T-helper 1 cell (primary cell): Measurements from ENCODE around the gene KIAA1671.

Experiments
- DNase-seq, 5 donors: peaks; one replicate each; pipeline ENCODE4 v3.0.0-alpha.2; 2012 to 2020

Gene KIAA1671

DNA sequence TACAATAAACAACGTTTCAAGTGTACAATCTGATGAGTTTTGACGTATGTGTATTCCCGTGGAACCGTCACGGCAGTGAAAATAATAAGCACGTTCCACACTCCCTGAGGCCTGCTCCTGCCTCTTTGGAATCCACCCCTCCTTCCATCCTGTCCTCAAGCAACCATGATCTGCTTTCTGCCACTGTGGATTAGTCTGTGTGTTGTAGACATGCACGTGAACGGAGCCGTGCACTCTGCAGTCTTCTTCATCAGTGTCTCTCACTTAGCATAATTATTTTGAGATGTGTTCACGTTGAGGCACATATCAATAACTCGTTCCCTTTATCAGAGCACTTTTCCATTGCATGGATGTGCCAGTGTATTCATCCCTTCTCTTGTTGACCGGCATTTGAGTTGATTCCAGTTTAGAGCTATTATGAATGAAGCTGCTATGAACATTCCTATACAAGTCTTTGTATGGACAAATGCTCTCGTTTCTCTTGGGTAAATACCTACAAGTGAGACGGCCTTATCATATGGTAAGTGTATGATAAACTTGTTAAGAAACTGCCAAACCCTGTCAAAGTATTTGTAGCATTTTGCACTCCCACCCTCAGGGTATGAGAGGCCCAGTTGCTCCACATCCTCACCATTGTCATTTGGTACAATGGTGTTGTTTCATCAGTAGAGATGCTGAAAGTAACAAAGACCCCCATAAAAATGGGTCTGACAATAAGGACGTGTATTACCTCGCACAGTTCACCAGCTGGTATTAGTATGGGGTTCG is 144.3 kb downstream of the KIAA1671 start:
- no peak for DNase-seq

- DNase-seq: no peak
Observed at GRCh38 chr22:25098445-25099081, 146.0 kb downstream of the KIAA1671 start.

DNA sequence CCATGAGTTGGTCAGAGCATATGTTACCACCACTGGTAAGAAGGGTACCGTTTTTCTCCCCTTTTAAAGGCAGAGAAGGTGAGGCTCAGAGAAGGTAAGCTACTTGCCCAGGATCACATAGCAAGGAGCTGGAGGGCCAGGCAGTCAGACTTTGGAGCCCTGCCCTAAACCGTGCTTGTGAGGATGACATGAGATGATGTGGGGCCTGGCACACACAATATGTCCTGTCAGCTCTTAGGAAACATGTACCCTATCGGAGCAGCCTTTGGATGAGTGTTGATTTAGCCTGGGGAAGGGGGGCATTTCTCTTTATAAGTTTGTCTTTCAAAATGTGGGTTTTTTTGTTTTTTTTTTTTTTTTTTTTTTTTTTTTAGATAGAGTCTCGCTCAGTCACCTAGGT is 146.7 kb downstream of the KIAA1671 start:
- DNase-seq: no peak

- no peak for DNase-seq
Observed at GRCh38 chr22:25100402-25100801, 147.9 kb downstream of the KIAA1671 start.

DNA sequence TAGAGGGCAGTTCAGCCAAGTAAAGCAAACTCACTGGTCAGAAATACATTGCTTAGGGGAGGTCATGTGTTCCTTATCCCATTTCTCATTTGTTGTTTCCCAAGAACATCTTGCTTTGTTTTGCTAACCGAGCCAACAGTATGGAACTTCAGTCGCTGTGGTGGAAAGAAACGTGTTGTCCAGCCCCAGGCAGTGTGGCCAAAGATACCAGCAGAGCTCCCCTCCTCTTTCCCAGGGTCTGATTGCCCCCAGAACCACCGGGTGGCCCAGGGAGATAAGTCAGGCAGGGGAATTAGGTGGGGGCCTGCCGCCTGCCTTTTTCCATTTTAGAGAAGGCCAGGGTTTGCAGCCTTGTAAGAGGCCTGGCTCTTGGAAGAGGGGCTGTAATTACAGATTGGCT is 148.4 kb downstream of the KIAA1671 start:
- no peak for DNase-seq

GRCh38 chr22:25101501-25101900 is 149.0 kb downstream of the KIAA1671 start:
- DNase-seq: no peak

DNA sequence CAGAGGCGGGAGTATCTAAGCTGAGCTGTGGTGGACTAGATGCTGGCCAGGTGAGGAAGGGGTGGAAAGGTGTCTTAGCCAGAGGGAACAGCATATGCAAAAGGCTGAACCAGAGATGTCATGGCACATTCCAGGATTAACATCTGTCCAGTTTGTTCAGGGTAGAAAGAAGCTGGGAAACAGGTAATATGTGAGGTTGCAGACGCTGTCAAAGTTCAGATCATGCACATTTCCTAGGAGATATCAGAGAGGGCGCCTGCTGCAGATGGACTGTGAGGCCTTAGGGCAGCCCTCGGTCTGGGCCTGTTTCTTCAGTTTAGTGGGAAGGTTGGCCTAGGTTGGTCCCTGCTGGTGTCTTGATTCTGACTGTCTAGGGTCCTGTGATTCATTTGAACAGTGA is 149.5 kb downstream of the KIAA1671 start:
- DNase-seq: no peak

DNA sequence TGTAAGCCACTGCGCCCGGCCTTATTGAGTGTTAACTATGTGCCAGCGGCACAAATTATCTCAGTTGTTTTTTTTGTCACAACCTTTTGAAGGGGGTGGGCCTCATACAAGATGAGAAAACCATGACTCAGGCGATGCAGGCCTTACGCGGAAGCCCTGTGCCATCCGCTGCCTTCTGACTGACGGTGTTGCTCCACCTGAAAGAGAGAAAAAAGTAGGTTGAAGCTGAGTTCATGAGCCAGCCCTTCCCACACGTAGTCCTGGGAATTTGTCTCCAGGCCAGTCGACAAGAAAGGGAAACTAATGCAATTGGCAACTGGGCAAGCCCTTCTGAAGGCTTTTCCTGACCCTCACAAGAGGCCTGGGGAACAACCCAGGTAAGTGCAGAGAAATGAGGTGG is 150.2 kb downstream of the KIAA1671 start:
- no peak for DNase-seq

GRCh38 chr22:25104367-25104766 is 151.9 kb downstream of the KIAA1671 start:
- DNase-seq: no peak

GRCh38 chr22:25105817-25106650 is 153.5 kb downstream of the KIAA1671 start:
- no peak for DNase-seq

DNA sequence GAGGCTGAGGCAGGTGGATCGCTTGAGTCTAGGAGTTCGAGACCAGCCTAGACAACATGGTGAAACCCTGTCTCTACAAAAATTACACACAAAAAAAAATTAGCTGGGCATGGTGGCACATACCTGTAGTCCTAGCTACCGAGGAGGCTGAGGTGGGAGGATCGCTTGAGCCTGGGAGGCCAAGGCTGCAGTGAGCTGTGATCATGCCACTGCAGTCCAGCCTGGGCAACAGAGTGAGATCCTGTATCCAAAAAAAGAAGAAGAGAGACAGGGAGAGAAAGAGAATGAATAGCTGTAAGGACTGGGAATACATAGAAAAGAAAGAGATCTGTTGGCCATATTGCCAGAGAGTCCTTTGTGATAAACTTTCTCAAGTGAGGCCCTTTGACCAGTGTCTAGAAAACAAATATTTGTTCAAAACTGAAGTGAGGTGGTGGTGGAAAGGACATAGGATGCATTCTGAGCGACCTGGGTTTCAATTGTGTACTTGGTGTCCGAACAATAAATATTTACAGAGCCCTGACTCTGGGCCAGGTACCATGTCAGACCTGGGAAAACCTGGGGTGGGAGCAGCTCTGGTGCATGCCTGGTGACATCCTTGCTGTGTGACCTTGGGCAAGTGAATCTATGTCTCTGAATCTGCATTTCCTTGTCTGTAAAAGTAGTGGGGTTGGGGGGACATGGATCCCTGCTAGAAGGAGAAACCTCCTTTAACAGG is 157.5 kb downstream of the KIAA1671 start:
- DNase-seq: no peak

GRCh38 chr22:25110596-25110845 is 158.0 kb downstream of the KIAA1671 start:
- no peak for DNase-seq

DNA sequence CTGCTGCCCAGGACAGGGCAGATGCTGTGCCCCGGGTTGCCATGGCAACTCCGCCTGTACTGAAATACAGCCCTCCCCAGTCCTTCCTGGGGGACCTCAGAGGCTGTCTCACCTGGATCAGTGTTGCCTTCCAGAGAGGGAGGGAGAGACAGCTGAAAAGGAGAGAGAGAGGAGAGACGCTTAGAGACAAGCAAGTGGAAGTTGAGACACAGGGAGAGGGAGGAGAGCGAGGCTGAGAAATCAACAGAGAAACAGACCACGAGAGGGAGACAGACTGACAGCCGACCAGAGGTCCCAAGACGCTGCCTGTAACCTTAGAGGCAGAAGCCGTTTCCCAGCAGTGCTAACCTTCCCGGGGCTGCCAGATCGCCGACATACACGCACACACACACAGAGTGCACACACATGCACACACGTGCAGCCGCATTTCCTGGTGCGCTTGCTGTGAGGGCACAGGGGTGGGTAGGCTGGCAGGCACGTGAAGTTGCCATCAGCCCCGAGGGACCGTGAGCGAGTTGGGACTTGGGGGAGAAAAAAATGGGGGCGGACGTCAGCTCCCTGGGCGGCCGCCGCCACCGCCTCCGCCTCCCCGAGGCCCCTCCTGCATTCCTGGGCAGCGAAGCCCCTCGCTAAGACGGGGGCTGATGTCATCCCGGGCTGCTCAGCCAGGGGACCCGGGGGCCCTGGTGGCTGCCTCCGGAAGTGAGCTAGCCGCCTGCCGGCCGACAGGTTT is 158.5 kb downstream of the KIAA1671 start:
- DNase-seq: peak in 4 of 5 donors; percentile 10 to 63 (median 19)

GRCh38 chr22:25111579-25112517 is 159.3 kb downstream of the KIAA1671 start:
- no peak for DNase-seq

GRCh38 chr22:25112538-25113253 is 160.2 kb downstream of the KIAA1671 start:
- DNase-seq: no peak

DNA sequence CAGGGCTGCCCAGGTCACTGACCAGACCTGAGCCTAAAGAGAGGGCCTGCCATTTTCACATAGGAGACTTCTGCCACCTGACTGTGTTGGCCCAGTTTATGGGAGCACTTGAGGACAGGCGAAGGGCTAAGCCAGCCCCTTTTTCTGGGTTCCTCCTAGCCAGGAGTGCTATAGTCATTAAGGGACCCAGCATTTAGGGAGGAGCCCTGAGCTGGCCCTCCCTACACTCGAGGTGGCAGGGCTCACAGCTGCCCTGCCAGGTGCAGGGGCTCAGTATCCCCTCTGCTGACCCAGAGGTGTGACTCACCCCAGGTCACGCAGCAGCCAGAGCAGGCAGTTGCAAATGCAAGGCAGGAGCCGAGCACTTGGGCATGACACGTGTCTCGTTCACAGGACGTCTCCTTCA is 160.8 kb downstream of the KIAA1671 start:
- DNase-seq: no peak

- no peak for DNase-seq
Observed at GRCh38 chr22:25114369-25115362, 162.2 kb downstream of the KIAA1671 start.

GRCh38 chr22:25119609-25120008 is 167.1 kb downstream of the KIAA1671 start:
- no peak for DNase-seq

DNA sequence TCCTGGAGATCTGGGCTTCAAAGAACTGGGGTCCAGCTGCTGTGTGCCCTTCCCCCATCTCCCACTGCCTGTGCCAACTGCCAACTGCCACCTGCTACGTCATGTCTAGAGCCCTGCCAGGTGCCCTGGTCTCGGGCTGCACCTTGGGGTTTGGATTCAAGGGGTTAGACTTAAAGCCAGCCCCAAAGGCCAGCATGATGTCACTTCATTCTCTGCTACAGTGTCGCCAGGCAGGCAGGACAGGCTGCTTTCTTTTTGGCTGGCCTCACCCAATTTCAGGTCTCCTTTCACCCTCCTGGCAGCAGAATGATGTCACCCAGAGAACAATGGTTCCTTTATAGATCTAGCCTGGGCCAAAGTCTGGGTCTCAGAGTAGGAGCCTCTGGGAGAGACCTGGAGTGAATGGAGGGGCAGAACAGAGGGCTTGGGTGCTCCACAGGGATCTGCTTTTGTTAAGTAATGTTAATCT is 167.6 kb downstream of the KIAA1671 start:
- no peak for DNase-seq
